HFFc6 (cell line): ENCODE measurements around the gene ESAM. TPM values are rescaled to one million over a fixed set of nuclear protein-coding genes. Genes with fewer than 3 reads are reported as not detected.

Experiments
- DNase-seq: peaks from one replicate; pipeline ENCODE4 v3.0.0-alpha.2; 2018
- H3K27ac Mint-ChIP-seq: 2 replicates; pipeline ENCODE4 v1.8.0; 2020; ENCODE audit warnings: mild to moderate bottlenecking, mixed read lengths
- H3K27me3 Mint-ChIP-seq: 2 replicates; pipeline ENCODE4 v1.8.0; 2021; ENCODE audit warnings: mild to moderate bottlenecking, moderate library complexity, mixed read lengths; ENCODE audit not compliant: insufficient read depth
- H3K36me3 Mint-ChIP-seq: 2 replicates; pipeline ENCODE4 v1.8.0; 2021; ENCODE audit warnings: low read depth, mixed read lengths
- H3K4me1 Mint-ChIP-seq: 2 replicates; pipeline ENCODE4 v1.8.0; 2020; ENCODE audit warnings: low read depth, mixed read lengths
- H3K4me3 Mint-ChIP-seq: 2 replicates; pipeline ENCODE4 v1.8.0; 2020; ENCODE audit warnings: mild to moderate bottlenecking, moderate library complexity, mixed read lengths
- H3K9me3 Mint-ChIP-seq: 2 replicates; pipeline ENCODE4 v1.8.0; 2020; ENCODE audit warnings: mild to moderate bottlenecking, mixed read lengths
- CTCF ChIP-seq: fragments of 200-600 bp; sonication (generic); IDR thresholded peaks from 2 replicates; pipeline ENCODE4 v1.5.0; 2021; ENCODE audit warnings: antibody characterized with exemption, mild to moderate bottlenecking
- total RNA-seq, 6 experiments: library from RNA; stranded (reverse); fragmentation: NEBNext Ultra II Directional; extraction: Animal tissue kit (Norgen Biotek cat#: 25700); gene quantifications; 2 replicates in 1 of 6; 3 replicates in 5 of 6; pipeline ENCODE4 v1.2.3, GENCODE V29; 2021

Gene ESAM
- total RNA-seq, 6 experiments from 2014 or later = 0.11 to 0.14 (median 0.12) TPM; not detected in 3

DNA sequence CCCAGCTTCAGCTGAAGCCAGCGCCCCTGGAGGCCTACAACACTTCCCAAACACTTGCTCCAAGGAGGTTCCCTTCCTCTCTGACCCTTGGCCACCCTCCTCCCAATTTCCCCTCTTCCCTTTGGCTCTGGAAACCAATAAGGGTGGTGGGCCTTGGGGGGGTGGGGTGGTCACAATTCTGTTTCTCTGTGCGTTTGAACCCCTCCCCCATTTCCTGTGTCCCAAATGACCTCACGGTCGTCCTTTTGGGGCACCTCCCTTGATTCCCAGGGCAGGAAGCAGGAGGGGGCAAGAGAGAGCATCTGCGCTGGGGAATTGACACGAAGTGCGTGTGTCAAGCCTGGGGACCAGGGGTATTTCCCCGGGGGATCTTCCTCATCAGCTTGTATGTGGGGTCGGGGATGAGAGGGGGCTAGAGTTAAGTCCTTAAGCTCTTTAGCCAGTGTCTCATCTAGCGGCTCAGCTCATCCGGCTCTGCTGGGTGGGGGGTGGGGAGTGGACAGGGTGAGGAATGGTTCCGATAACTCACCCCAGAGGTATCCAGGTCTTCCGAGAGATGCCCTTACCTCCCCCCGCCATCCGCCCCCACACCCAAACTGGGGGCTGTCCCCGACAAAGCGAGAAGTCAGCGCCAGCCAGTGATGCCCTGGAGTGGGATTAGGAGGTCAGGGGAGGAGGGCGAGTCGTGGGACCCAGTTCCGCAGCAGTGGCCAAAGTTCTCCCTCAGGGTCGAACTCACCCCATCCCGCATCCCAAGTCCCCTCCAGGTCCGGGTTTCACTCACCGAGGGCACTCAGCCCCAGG is 587 bp downstream of the ESAM start:
- Mint-ChIP-seq H3K36me3 (no peaks in the 10 kb centered on the region), H3K27ac (no peak overlapping the region), H3K4me3 (no peak overlapping the region; the same call in 1 of the 2 replicates), H3K27me3 (peaks cover 31% of the 10 kb centered on the region), H3K9me3 (no peaks in the 10 kb centered on the region), H3K4me1 (peaks cover 30% of the 10 kb centered on the region)
- no peak for DNase-seq
- no peak for TF ChIP-seq CTCF

- H3K36me3 Mint-ChIP-seq = no peaks in the 10 kb centered on the region
- no peak for TF ChIP-seq CTCF
- DNase-seq = no peak
Measured at GRCh38 chr11:124760806-124761205, 1.3 kb downstream of the ESAM start.

GRCh38 chr11:124760205-124760652 is 1.9 kb downstream of the ESAM start:
- no peak for TF ChIP-seq CTCF
- H3K4me1 Mint-ChIP-seq = peaks cover 24% of the 10 kb centered on the region
- no peak overlapping the region for H3K4me3 Mint-ChIP-seq
- H3K36me3 Mint-ChIP-seq = no peaks in the 10 kb centered on the region
- no peaks in the 10 kb centered on the region for H3K9me3 Mint-ChIP-seq
- H3K27ac Mint-ChIP-seq = no peak overlapping the region
- no peak for DNase-seq
- H3K27me3 Mint-ChIP-seq = peaks cover 33% of the 10 kb centered on the region

More at GRCh38 chr11:124760806-124761205, 1.3 kb downstream of the ESAM start:
- no peak overlapping the region for H3K27ac Mint-ChIP-seq
- no peaks in the 10 kb centered on the region for H3K9me3 Mint-ChIP-seq
- no peak overlapping the region for H3K4me3 Mint-ChIP-seq
- H3K27me3 Mint-ChIP-seq = peaks cover 33% of the 10 kb centered on the region
- H3K4me1 Mint-ChIP-seq = peaks cover 24% of the 10 kb centered on the region

DNA sequence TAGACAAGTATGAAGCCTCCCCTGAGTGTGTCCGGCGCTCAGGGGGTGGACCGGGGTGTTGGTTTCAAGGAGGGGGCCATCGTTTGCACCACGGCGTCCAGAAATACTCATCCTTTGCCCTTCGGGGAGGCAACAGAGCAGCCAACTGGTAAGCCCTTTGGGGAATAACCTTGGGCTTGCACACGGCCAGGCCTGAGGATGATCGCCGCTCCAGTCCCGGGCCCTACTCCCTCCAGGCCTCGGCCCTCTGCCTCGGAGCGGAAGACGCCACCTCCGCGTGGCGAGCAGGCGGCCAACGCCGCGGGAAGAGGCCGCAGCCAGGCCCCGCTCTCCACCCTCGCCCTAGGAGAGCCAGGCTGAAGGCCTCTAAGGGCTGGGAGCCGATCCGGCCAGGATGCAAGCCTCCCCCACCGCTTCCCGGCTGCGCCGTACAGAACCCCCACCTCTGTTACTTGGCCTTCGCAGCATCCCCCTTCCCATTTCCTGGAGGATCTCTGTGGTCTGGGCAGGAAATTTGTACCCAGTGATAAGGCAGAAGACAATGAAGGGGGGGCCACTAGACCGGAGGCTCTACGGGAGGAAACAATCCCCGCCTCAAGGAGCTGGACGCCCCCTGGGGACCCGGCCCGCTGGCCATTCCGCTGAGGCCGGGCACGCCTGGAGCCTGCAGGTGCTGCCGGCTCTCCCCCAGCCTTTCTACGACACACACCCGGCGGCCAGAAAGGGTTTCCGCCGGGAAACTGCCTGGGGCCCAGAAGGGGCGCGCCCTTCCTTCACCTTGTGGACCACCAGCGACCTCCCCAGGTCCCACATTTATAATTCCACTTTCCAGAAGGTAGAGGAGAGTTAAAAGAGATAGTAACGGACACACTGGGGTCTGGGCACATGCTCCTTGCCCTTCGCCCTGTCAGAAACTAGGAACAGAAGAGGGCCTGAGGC is 2.6 kb downstream of the ESAM start:
- Mint-ChIP-seq H3K9me3 (no peaks in the 10 kb centered on the region), H3K27ac (no peak overlapping the region), H3K4me1 (peaks cover 29% of the 10 kb centered on the region), H3K36me3 (no peaks in the 10 kb centered on the region), H3K4me3 (peak overlapping the region; percentile 88), H3K27me3 (peaks cover 33% of the 10 kb centered on the region)
- TF ChIP-seq CTCF = no peak
- DNase-seq = no peak

DNA sequence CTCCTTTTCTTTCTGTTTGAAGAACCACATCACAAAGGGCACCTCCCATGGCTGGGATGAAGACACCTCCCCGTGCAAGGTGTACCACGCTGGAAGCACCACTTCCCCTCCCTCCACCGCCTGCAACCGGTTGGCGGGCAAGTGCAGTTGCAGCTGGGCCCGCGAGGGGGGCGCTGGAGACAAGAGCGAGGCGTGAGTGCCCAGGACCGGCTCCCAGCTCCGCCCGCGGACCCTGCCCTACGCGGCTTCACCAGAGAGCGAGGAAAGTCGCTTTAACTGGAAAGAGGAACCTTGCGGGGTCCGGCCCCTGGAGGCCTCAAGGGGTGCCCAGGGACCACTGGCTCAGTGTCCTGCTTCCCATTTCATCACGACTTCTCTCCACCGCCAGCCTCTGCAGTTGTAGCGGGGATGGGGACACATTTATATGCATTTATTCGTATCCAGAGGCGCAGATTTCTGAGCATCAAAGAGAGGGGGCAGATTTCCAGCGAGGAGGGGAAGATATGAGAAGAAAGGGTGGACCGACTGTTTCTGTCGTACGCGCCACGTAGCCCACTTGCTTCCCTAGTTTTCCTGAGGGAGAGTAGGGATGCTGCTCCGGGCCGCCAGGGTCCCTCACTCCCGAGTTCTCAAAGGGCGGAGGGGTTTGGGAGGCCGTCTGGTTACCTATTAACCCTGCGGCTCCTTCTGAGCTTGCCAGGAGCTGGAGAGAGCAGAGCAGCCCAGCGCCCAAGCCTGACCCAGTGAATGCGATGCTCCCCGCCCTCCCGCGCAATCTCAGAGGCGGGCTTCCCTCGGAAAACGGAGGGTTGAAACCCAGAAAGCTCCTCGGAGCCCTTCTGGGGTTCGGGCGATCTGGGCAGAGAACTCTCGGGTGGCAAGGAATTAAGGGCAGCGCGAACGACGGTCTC is 3.5 kb downstream of the ESAM start:
- Mint-ChIP-seq H3K27ac (no peak overlapping the region), H3K4me1 (peaks cover 37% of the 10 kb centered on the region), H3K27me3 (peaks cover 36% of the 10 kb centered on the region), H3K36me3 (no peaks in the 10 kb centered on the region), H3K4me3 (peak overlapping the region; percentile 88), H3K9me3 (no peaks in the 10 kb centered on the region)
- peak; percentile 81 for TF ChIP-seq CTCF
- peak; percentile 41 for DNase-seq
